CD14-positive monocyte (primary cell): ENCODE measurements around the gene LTBP1. TPM values are rescaled to one million over a fixed set of nuclear protein-coding genes. Genes with fewer than 3 reads are reported as not detected.

Experiments
- DNase-seq, 3 donors: peaks; one replicate each; pipeline ENCODE4 v3.0.0-alpha.2; 2011 to 2022
- H2AFZ ChIP-seq: 2 replicates; pipeline ENCODE4 v1.6.0; 2012; ENCODE audit warnings: mild to moderate bottlenecking, low read depth, low read length, inconsistent platforms; ENCODE audit not compliant: insufficient read depth, poor library complexity, severe bottlenecking
- H3K27ac ChIP-seq, 2 donors: 1 replicate in 1 of 2; 2 replicates in 1 of 2; pipeline ENCODE4 v1.5.1; 2012 to 2013; ENCODE audit warnings: low read length in 2 of 2, control low read depth in 1 of 2, inconsistent platforms in 1 of 2, low read depth in 1 of 2, mild to moderate bottlenecking in 1 of 2
- H3K27me3 ChIP-seq, 2 donors: one replicate each; pipeline versions ENCODE4 v1.6.0 to v1.6.1; 2011 to 2013; ENCODE audit warnings: low read length in 2 of 2; ENCODE audit not compliant: control insufficient read depth in 2 of 2, insufficient read depth in 2 of 2
- H3K36me3 ChIP-seq, 2 donors: replicated peaks in 1 of 2; 1 replicate in 1 of 2; 2 replicates in 1 of 2; pipeline versions ENCODE4 v1.5.1 to v1.6.1; 2012 to 2013; ENCODE audit warnings: low read length in 2 of 2, control low read depth in 1 of 2, inconsistent platforms in 1 of 2, mild to moderate bottlenecking in 1 of 2; ENCODE audit not compliant: insufficient read depth in 2 of 2, control insufficient read depth in 1 of 2
- H3K4me1 ChIP-seq, 2 donors: 1 replicate in 1 of 2; 2 replicates in 1 of 2; pipeline versions ENCODE4 v1.5.1 to v1.6.1; 2012 to 2013; ENCODE audit warnings: low read length in 2 of 2, control low read depth in 1 of 2, inconsistent platforms in 1 of 2, mild to moderate bottlenecking in 1 of 2, moderate library complexity in 1 of 2; ENCODE audit not compliant: insufficient read depth in 2 of 2, control insufficient read depth in 1 of 2
- H3K4me2 ChIP-seq: replicated peaks from 2 replicates; pipeline ENCODE3; 2012; ENCODE audit warnings: low read length, moderate library complexity, mild to moderate bottlenecking; ENCODE audit not compliant: poor library complexity, severe bottlenecking; ENCODE audit errors: extremely low read depth
- H3K4me3 ChIP-seq, 3 experiments: fragments of 200-600 bp in 1 of 3; sonication (generic) in 1 of 3; replicated peaks in 1 of 3; 1 replicate in 2 of 3; 2 replicates in 1 of 3; pipeline ENCODE4 v1.5.1; 2011 to 2013; ENCODE audit warnings: low read length in 3 of 3, mild to moderate bottlenecking in 3 of 3, control low read depth in 2 of 3, low read depth in 2 of 3, inconsistent platforms in 1 of 3, moderate library complexity in 1 of 3
- H3K79me2 ChIP-seq: 2 replicates; pipeline ENCODE4 v1.6.0; 2012; ENCODE audit warnings: mild to moderate bottlenecking, control low read depth, inconsistent platforms, low read length, moderate library complexity; ENCODE audit not compliant: insufficient read depth
- H3K9ac ChIP-seq: 2 replicates; pipeline ENCODE4 v1.6.0; 2017; ENCODE audit warnings: low read length, mild to moderate bottlenecking; ENCODE audit not compliant: insufficient read depth, poor library complexity, severe bottlenecking
- H3K9me3 ChIP-seq, 2 donors: replicated peaks in 1 of 2; 1 replicate in 1 of 2; 2 replicates in 1 of 2; pipeline versions ENCODE4 v1.5.1 to v1.6.1; 2012 to 2013; ENCODE audit warnings: low read length in 2 of 2, control low read depth in 1 of 2; ENCODE audit not compliant: control insufficient read depth in 1 of 2, insufficient read depth in 1 of 2
- H4K20me1 ChIP-seq: 2 replicates; pipeline ENCODE4 v1.6.0; 2012; ENCODE audit warnings: mild to moderate bottlenecking, low read length, control low read depth, moderate library complexity; ENCODE audit not compliant: insufficient read depth
- H3K27ac Mint-ChIP-seq, 7 donors: one replicate each; pipeline ENCODE4 v1.8.0; 2020; ENCODE audit warnings: mild to moderate bottlenecking in 7 of 7, mixed read lengths in 7 of 7, moderate library complexity in 6 of 7, inconsistent platforms in 2 of 7
- H3K27me3 Mint-ChIP-seq, 3 donors: one replicate each; pipeline ENCODE4 v1.8.0; 2021 to 2022; ENCODE audit warnings: low read depth in 3 of 3, mild to moderate bottlenecking in 3 of 3, mixed read lengths in 3 of 3, moderate library complexity in 3 of 3, inconsistent platforms in 1 of 3
- H3K36me3 Mint-ChIP-seq, 2 donors: one replicate each; pipeline ENCODE4 v1.8.0; 2020; ENCODE audit warnings: mixed read lengths in 2 of 2, inconsistent platforms in 1 of 2, mild to moderate bottlenecking in 1 of 2
- H3K4me1 Mint-ChIP-seq: one replicate; pipeline ENCODE4 v1.8.0; 2020; ENCODE audit warnings: mild to moderate bottlenecking, mixed read lengths
- H3K4me3 Mint-ChIP-seq, 2 donors: one replicate each; pipeline ENCODE4 v1.8.0; 2020; ENCODE audit warnings: mild to moderate bottlenecking in 2 of 2, mixed read lengths in 2 of 2, moderate library complexity in 1 of 2
- H3K9me3 Mint-ChIP-seq, 7 donors: one replicate each; pipeline ENCODE4 v1.8.0; 2020 to 2022; ENCODE audit warnings: mixed read lengths in 7 of 7, mild to moderate bottlenecking in 6 of 7, moderate library complexity in 6 of 7, inconsistent platforms in 2 of 7
- CTCF ChIP-seq: fragments of 200-600 bp; IDR thresholded peaks from one replicate; pipeline ENCODE4 v1.8.0; 2022; ENCODE audit warnings: antibody characterized with exemption, mild to moderate bottlenecking
- whole genome bisulfite sequencing: methylation state at CpG from one replicate; pipeline ENCODE4 v1.1.5; 2013; ENCODE audit warnings: missing lambda C conversion rate; ENCODE audit not compliant: insufficient coverage; 5-methylcytosine and 5-hydroxymethylcytosine counted together
- intact Hi-C, 2 donors: fragments of 100-400 bp; cut with micrococcal nuclease; formaldehyde crosslinking; loops; one replicate each; pipeline versions ENCODE4 v1.15.0 to v1.15.1; 2023
- polyA plus RNA-seq, 3 donors: library from polyadenylated mRNA; depleted of rRNA in 1 of 3; unstranded in 2 of 3; stranded (reverse) in 1 of 3; fragments of 300-500 nt in 2 of 3; fragments of >200 nt in 1 of 3; fragmentation: Illumina TruSeq in 2 of 3; gene quantifications; 1 replicate in 2 of 3; 2 replicates in 1 of 3; pipeline ENCODE4 v1.2.3, GENCODE V29; 2012 to 2021

The LTBP1 gene
- polyA plus RNA-seq, 3 donors: 0.18 to 0.24 TPM; not detected in 1

GRCh38 chr2:33100921-33101320 is 154.2 kb downstream of the LTBP1 start:
- intact Hi-C loops: no loop called here
- H3K4me3 ChIP-seq: no peak overlapping the region
- H3K9me3 Mint-ChIP-seq: peaks cover 0 to 2% (median 0%) of the 10 kb centered on the region in 7 donors
- H3K36me3 Mint-ChIP-seq: no peaks in the 10 kb centered on the region
- no peaks in the 10 kb centered on the region for H3K4me1 ChIP-seq
- H3K79me2 ChIP-seq: no peaks in the 10 kb centered on the region
- peaks cover 0 to 5% (median 4%) of the 10 kb centered on the region in 3 donors for H3K27me3 Mint-ChIP-seq
- no peak overlapping the region for H3K9ac ChIP-seq
- no peaks in the 10 kb centered on the region for H3K36me3 ChIP-seq
- H3K4me3 Mint-ChIP-seq: no peak overlapping the region
- no peak overlapping the region for H3K4me2 ChIP-seq
- no peaks in the 10 kb centered on the region for H4K20me1 ChIP-seq
- no peaks in the 10 kb centered on the region for H3K4me1 Mint-ChIP-seq
- no peak for DNase-seq
- H3K27me3 ChIP-seq: no peaks in the 10 kb centered on the region
- no peak for TF ChIP-seq CTCF
- no peak overlapping the region for H3K27ac Mint-ChIP-seq
- H2AFZ ChIP-seq: no peak overlapping the region
- no peak overlapping the region for H3K27ac ChIP-seq
- H3K9me3 ChIP-seq: no peaks in the 10 kb centered on the region

- intact Hi-C loops: no loop called here
Measured at GRCh38 chr2:33104052-33104623, 157.4 kb downstream of the LTBP1 start.

More at GRCh38 chr2:33104052-33104623, 157.4 kb downstream of the LTBP1 start:
- WGBS: 93% methylated on average over 2 of the region's 5 CpGs
- Histone ChIP-seq H4K20me1 (no peaks in the 10 kb centered on the region), H3K27ac (no peak overlapping the region), H3K36me3 (no peaks in the 10 kb centered on the region), H3K4me3 (no peak overlapping the region), H3K4me2 (no peak overlapping the region), H3K9ac (no peak overlapping the region), H3K27me3 (no peaks in the 10 kb centered on the region), H3K9me3 (no peaks in the 10 kb centered on the region), H2AFZ (no peak overlapping the region), H3K4me1 (no peaks in the 10 kb centered on the region), H3K79me2 (no peaks in the 10 kb centered on the region)
- Mint-ChIP-seq H3K27me3 (peaks cover 0 to 5% (median 2%) of the 10 kb centered on the region in 3 donors), H3K27ac (no peak overlapping the region), H3K36me3 (no peaks in the 10 kb centered on the region), H3K4me3 (no peak overlapping the region), H3K9me3 (peaks cover 0 to 2% (median 0%) of the 10 kb centered on the region in 7 donors), H3K4me1 (no peaks in the 10 kb centered on the region)
- TF ChIP-seq CTCF: no peak
- no peak for DNase-seq
